ENCODE measurements around the gene PRDX2.

PRDX2 gene

GRCh38 chr19:12764698-12765097, 36.9 kb downstream of the PRDX2 start:
- DNase-seq (ENCODE audit: low read depth, low spot score) = no peak
- H3K4me3 ChIP-seq (ENCODE audit: low read length) = no peak overlapping the region

DNA sequence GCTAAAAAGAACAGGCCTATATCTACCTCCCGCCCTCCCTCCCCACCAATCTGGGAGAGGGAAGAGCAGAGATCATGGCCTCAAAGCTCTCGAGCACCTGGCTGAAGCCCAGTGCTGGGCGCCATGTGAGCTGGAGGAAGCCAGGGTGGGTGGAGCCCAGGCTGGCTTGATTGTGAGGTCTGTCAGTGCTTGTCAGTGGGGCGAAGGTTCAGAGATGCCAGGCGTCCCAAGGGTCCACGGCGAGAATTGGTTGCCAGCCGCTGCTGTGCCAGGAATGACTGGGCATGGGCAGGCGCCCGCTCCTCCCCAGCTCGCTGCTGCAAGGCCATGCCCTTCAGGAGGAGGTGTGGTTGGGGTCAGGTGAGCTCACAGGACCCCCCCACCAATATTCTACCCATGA, 38.5 kb downstream of the PRDX2 start:
- no peak overlapping the region for H3K4me3 ChIP-seq (ENCODE audit: low read length)
- DNase-seq (ENCODE audit: low read depth, low spot score) = no peak

GRCh38 chr19:12759686-12760085, 41.9 kb downstream of the PRDX2 start:
- H3K4me3 ChIP-seq (ENCODE audit: low read length) = no peak overlapping the region
- no peak for DNase-seq (ENCODE audit: low read depth, low spot score)

DNA sequence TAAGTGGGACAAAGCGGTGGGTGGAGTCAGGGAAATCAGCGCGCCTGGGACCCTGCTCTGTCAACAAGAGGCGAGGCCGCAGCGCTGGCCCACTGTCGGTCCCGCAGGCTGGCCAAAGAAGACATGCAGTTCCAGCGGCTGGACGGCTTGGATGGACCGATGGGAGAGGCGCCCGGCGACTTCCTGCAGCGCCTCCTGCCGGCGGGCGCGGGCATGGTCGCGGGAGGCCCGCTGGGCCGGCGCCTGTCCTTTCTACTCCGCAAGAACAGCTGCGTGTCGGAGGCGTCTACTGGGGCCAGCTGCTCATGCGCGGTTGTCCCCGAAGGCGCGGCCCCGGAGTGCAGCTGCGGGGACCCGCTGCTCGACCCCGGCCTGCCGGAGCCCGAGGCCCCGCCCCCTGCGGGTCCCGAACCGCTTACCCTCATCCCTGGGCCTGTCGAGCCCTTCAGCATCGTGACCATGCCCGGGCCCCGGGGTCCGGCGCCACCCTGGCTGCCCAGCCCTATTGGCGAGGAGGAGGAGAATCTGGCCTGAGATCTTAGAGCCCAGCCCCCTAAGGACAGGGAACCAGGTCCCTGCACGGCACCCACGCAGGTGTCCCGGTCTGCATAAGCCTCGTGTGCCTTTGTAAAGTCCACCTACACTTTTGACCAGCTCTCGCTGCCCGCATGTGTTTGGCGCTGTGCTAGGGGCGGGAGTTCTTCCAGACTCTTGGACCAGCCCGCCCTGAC, 43.9 kb downstream of the PRDX2 start:
- H3K4me3 ChIP-seq (ENCODE audit: low read length) = peak overlapping the region; percentile 27
- DNase-seq (ENCODE audit: low read depth, low spot score) = no peak

GRCh38 chr19:12756150-12756883, 45.3 kb downstream of the PRDX2 start:
- H3K4me3 ChIP-seq (ENCODE audit: low read length) = no peak overlapping the region
- no peak for DNase-seq (ENCODE audit: low read depth, low spot score)

DNA sequence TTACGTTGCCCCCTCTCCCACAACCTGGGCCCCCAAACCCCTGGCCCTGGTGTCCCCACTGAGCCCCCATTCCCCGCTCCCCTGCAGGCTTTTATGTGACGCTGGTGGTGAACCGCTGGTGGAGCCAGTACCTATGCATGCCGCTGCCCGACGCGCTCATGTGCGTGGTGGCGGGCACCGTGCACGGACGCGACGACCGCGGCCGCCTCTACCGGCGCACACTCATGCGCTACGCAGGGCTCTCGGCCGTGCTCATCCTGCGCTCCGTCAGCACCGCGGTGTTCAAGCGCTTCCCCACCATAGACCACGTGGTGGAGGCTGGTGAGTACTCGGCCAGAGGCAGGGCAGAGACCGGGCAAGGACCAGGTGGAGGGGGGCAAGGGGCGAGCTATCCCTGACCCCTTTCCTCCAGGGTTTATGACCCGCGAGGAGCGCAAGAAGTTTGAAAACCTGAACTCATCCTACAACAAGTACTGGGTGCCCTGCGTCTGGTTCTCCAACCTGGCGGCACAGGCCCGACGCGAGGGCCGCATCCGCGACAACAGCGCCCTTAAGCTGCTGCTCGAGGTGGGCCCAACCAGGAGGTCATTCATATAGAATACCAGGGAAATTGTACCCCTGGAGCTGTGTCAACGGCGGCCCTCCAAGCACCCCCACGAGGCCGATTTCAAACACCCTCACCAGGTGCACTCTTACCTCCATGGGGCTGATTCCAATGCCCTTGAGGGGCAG, 47.0 kb downstream of the PRDX2 start:
- no peak overlapping the region for H3K4me3 ChIP-seq (ENCODE audit: low read length)
- no peak for DNase-seq (ENCODE audit: low read depth, low spot score)

DNA sequence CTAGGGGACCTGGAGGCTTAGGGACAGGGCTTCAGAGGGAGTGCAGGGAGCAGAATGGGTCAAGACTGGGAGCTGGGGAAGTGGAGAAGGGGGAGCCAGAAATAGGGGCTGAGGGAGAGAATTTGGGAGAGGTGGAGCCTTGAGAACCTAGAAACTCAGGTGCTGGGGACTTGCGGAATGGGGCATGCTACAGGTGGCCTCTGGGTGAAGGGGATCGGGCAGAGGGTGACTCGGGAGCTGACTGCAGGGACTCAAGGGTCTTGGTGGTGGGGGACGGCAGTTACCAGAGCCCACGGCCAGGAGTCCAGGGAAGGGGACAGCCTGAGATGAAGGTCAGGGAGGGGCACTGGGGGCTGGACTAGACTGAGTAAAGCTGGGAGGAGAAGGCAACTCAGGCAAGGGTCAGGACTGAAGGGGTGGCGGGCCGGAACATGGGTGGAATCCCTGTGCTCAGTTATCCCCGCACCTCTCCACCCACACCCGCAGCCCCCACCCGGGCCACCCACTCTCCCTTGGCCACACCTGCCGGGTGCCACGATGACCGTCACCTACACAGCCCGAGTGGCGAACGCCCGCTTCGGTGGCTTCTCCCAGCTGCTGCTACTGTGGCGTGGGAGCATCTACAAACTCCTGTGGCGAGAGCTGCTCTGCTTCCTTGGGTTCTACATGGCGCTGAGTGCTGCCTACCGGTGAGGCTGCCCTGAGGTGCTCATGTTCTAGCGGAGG, 49.4 kb downstream of the PRDX2 start:
- no peak overlapping the region for H3K4me3 ChIP-seq (ENCODE audit: low read length)
- DNase-seq (ENCODE audit: low read depth, low spot score) = no peak

- DNase-seq (ENCODE audit: low read depth, low spot score) = no peak
- no peak within 1 kb of the TSS for H3K4me3 ChIP-seq (ENCODE audit: low read length)
Measured at GRCh38 chr19:12751635-12752034, 50.0 kb downstream of the PRDX2 start, which contains the start of gene BEST2. BEST2 (plus strand) TSS chr19:12751791; CDS start chr19:12752593, 802 bp downstream.

DNA sequence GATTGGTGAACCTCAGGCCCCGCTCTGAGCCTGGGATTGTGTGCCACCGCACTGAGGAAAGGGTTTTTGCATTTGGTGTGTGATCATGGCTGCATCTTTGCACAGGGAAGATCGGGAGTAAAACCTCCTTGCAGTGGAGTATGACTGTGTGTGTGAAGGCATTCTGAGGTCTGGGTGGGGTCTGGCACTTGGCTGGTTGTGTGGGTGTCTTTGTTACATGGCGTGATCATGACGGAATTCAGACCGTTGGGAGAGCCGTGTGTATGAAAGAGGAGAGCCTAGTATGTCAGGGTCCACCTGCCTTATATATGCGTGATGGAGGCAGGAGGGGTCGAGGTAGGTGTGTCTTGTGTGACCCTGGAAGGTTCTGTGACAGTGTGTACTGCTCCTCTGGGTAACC, 50.7 kb downstream of the PRDX2 start:
- H3K4me3 ChIP-seq (ENCODE audit: low read length) = no peak overlapping the region
- DNase-seq (ENCODE audit: low read depth, low spot score) = no peak

GRCh38 chr19:12749938-12750521, 51.6 kb downstream of the PRDX2 start:
- H3K4me3 ChIP-seq (ENCODE audit: low read length) = no peak overlapping the region
- DNase-seq (ENCODE audit: low read depth, low spot score) = no peak

- H3K4me3 ChIP-seq (ENCODE audit: low read length) = no peak overlapping the region
- DNase-seq (ENCODE audit: low read depth, low spot score) = no peak
Measured at GRCh38 chr19:12748489-12748888, 53.1 kb downstream of the PRDX2 start.
